H1 (cell line): ENCODE results near the gene ENTPD2. TPM values are rescaled to one million over a fixed set of nuclear protein-coding genes. Genes with fewer than 3 reads are reported as not detected.

Experiments
- CTCF ChIA-PET: fragments of 300-600 bp; sonication (Branson Sonifier 250); formaldehyde crosslinking; loops from one replicate; lab custom pipeline; 2021; ENCODE audit not compliant: partially characterized antibody; lab: Charles Lee
- POLR2A ChIA-PET: fragments of 300-600 bp; sonication (Branson Sonifier 250); formaldehyde crosslinking; loops from one replicate; lab custom pipeline; 2021; ENCODE audit warnings: inconsistent platforms; ENCODE audit not compliant: partially characterized antibody; lab: Charles Lee
- DNase-seq, 2 experiments: peaks; one replicate each; pipeline versions ENCODE4 v3.0.0 to v3.0.0-alpha.2; 2010 to 2022; ENCODE audit warnings: low spot score in 2 of 2, low read depth in 1 of 2, mixed read lengths in 1 of 2
- FAIRE-seq: peaks from 2 replicates; lab custom pipeline; 2011; peaks lifted over from hg19 to GRCh38; lab: Jason Lieb, UNC
- H2AFZ ChIP-seq: 2 replicates; pipeline ENCODE4 v1.8.1; 2012; ENCODE audit warnings: low read length, inconsistent platforms
- H2AK5ac ChIP-seq: 2 replicates; pipeline ENCODE4 v1.6.1; 2013; ENCODE audit warnings: low read depth, low read length
- H2BK120ac ChIP-seq: replicated peaks from 2 replicates; pipeline ENCODE3; 2013; ENCODE audit warnings: low read depth, low read length, inconsistent platforms
- H2BK12ac ChIP-seq: 2 replicates; pipeline ENCODE4 v1.6.1; 2013; ENCODE audit warnings: low read depth, low read length
- H2BK15ac ChIP-seq: 2 replicates; pipeline ENCODE4 v1.6.1; 2013; ENCODE audit warnings: low read length
- H2BK20ac ChIP-seq: 2 replicates; pipeline ENCODE4 v1.6.1; 2013; ENCODE audit warnings: low read length
- H2BK5ac ChIP-seq: 2 replicates; pipeline ENCODE4 v1.6.1; 2013; ENCODE audit warnings: low read depth, low read length
- H3K14ac ChIP-seq: 2 replicates; pipeline ENCODE4 v1.6.1; 2013; ENCODE audit warnings: inconsistent platforms; ENCODE audit not compliant: insufficient read length
- H3K18ac ChIP-seq: 2 replicates; pipeline ENCODE4 v1.6.1; 2013; ENCODE audit warnings: low read length; ENCODE audit errors: extremely low read depth
- H3K23ac ChIP-seq: 2 replicates; pipeline ENCODE4 v1.6.1; 2013; ENCODE audit warnings: inconsistent platforms; ENCODE audit not compliant: insufficient read length
- H3K23me2 ChIP-seq: 2 replicates; pipeline ENCODE4 v1.6.1; 2013; ENCODE audit warnings: low read depth, low read length
- H3K27ac ChIP-seq: 2 replicates; pipeline ENCODE4 v1.6.1; 2011; ENCODE audit warnings: low read depth, low read length, inconsistent platforms
- H3K27me3 ChIP-seq, 4 experiments: replicated peaks in 1 of 4; 1 replicate in 1 of 4; 2 replicates in 3 of 4; pipeline versions ENCODE4 v1.6.1 to v1.8.1; 2011 to 2013; ENCODE audit warnings: low read length in 3 of 4, mild to moderate bottlenecking in 3 of 4, inconsistent platforms in 2 of 4, mixed read lengths in 2 of 4, moderate library complexity in 1 of 4; ENCODE audit not compliant: control insufficient read depth in 3 of 4, insufficient read depth in 3 of 4; ENCODE audit errors: extremely low read depth in 1 of 4
- H3K36me3 ChIP-seq, 4 experiments: 2 replicates each; pipeline versions ENCODE4 v1.6.1 to v1.8.1; 2011 to 2013; ENCODE audit warnings: mild to moderate bottlenecking in 4 of 4, low read length in 3 of 4, moderate library complexity in 2 of 4, control low read depth in 1 of 4, inconsistent platforms in 1 of 4; ENCODE audit not compliant: insufficient read depth in 4 of 4, control insufficient read depth in 2 of 4
- H3K4ac ChIP-seq: replicated peaks from 2 replicates; pipeline ENCODE3; 2013; ENCODE audit warnings: low read length, low read depth, mixed read lengths, inconsistent platforms; ENCODE audit not compliant: insufficient read length
- H3K4me1 ChIP-seq, 4 experiments: replicated peaks in 1 of 4; 1 replicate in 1 of 4; 2 replicates in 3 of 4; pipeline versions ENCODE4 v1.6.1 to v1.8.1; 2011 to 2013; ENCODE audit warnings: low read length in 3 of 4, inconsistent platforms in 2 of 4, mixed read lengths in 1 of 4; ENCODE audit not compliant: insufficient read depth in 4 of 4, control insufficient read depth in 3 of 4
- H3K4me2 ChIP-seq, 2 experiments: 2 replicates each; pipeline versions ENCODE4 v1.6.1 to v1.8.1; 2011 to 2013; ENCODE audit warnings: low read depth in 2 of 2, low read length in 2 of 2, control low read depth in 1 of 2, inconsistent platforms in 1 of 2, mild to moderate bottlenecking in 1 of 2; ENCODE audit not compliant: insufficient read depth in 1 of 2
- H3K4me3 ChIP-seq, 4 experiments: fragments of 200-600, 300-600 bp in 1 of 4; sonication (generic), shearing (Covaris generic), sonication (Bioruptor Twin) in 1 of 4; 2 replicates each; pipeline versions ENCODE4 v1.5.1 to v1.8.1; 2011 to 2016; ENCODE audit warnings: low read length in 4 of 4, low read depth in 3 of 4, control low read depth in 2 of 4, inconsistent platforms in 2 of 4, mild to moderate bottlenecking in 2 of 4, mixed read lengths in 1 of 4, moderate library complexity in 1 of 4; ENCODE audit not compliant: insufficient read depth in 2 of 4; ENCODE audit errors: extremely low read depth in 1 of 4
- H3K56ac ChIP-seq: replicated peaks from 2 replicates; pipeline ENCODE3; 2013; ENCODE audit warnings: low read depth, mild to moderate bottlenecking, mixed read lengths, low read length, inconsistent platforms; ENCODE audit not compliant: insufficient read length
- H3K79me1 ChIP-seq: 2 replicates; pipeline ENCODE4 v1.6.1; 2013; ENCODE audit warnings: low read depth, low read length, control low read depth
- H3K79me2 ChIP-seq, 2 experiments: 2 replicates each; pipeline versions ENCODE4 v1.6.1 to v1.8.1; 2012 to 2013; ENCODE audit warnings: low read length in 2 of 2, mild to moderate bottlenecking in 2 of 2, inconsistent platforms in 1 of 2; ENCODE audit not compliant: insufficient read depth in 2 of 2, control insufficient read depth in 1 of 2
- H3K9ac ChIP-seq, 4 experiments: replicated peaks in 1 of 4; 1 replicate in 1 of 4; 2 replicates in 3 of 4; pipeline versions ENCODE4 v1.6.1 to v1.8.1; 2011 to 2013; ENCODE audit warnings: low read depth in 3 of 4, low read length in 3 of 4, control low read depth in 2 of 4, mild to moderate bottlenecking in 2 of 4, moderate library complexity in 2 of 4, inconsistent platforms in 1 of 4; ENCODE audit errors: extremely low read depth in 1 of 4
- H3K9me3 ChIP-seq, 2 experiments: 2 replicates each; pipeline versions ENCODE4 v1.6.1 to v1.8.1; 2012 to 2013; ENCODE audit warnings: mild to moderate bottlenecking in 2 of 2, moderate library complexity in 2 of 2, control low read depth in 1 of 2, inconsistent platforms in 1 of 2, low read depth in 1 of 2, low read length in 1 of 2, mixed read lengths in 1 of 2; ENCODE audit not compliant: insufficient read depth in 2 of 2
- H4K20me1 ChIP-seq, 2 experiments: replicated peaks in 1 of 2; 2 replicates each; pipeline versions ENCODE3 to v1.8.1; 2011 to 2013; ENCODE audit warnings: inconsistent platforms in 2 of 2, low read length in 2 of 2, mild to moderate bottlenecking in 1 of 2; ENCODE audit not compliant: insufficient read depth in 2 of 2, control insufficient read depth in 1 of 2
- H4K5ac ChIP-seq: 2 replicates; pipeline ENCODE4 v1.6.1; 2013; ENCODE audit warnings: low read length, low read depth, mixed read lengths, inconsistent platforms; ENCODE audit not compliant: insufficient read length
- H4K8ac ChIP-seq: 2 replicates; pipeline ENCODE4 v1.8.0; 2013; ENCODE audit warnings: mild to moderate bottlenecking, moderate library complexity, low read length, inconsistent platforms; ENCODE audit not compliant: insufficient read depth; ENCODE audit errors: extremely low read depth
- H4K91ac ChIP-seq: replicated peaks from 2 replicates; pipeline ENCODE3; 2013; ENCODE audit warnings: low read length, mixed read lengths, inconsistent platforms; ENCODE audit not compliant: insufficient read length
- KDM5A ChIP-seq: fragments of 200-600 bp; IDR thresholded peaks from 2 replicates; pipeline ENCODE4 v1.7.1; 2012; ENCODE audit warnings: mild to moderate bottlenecking, low read length, inconsistent platforms, mixed read lengths
- WGBS, 2 experiments: shearing (Covaris generic) in 1 of 2; methylation state at CpG; one replicate each; pipeline versions ENCODE4 v1.1.6 to v1.1.7; 2013 to 2015; ENCODE audit warnings: low lambda C conversion rate in 2 of 2, mixed read lengths in 2 of 2, inconsistent platforms in 1 of 2, low coverage in 1 of 2, missing lambda C conversion rate in 1 of 2; ENCODE audit not compliant: insufficient replicate concordance in 2 of 2, insufficient coverage in 1 of 2, insufficient read length in 1 of 2; ENCODE audit errors: extremely low coverage in 1 of 2, missing lambda C conversion rate in 1 of 2; 5-methylcytosine and 5-hydroxymethylcytosine counted together
- polyA plus RNA-seq, 7 experiments: library from polyadenylated mRNA; depleted of rRNA in 3 of 7; stranded (reverse) in 5 of 7; unstranded in 2 of 7; fragments of >200 nt in 5 of 7; fragments of 200-250 nt in 2 of 7; gene quantifications; 1 replicate in 5 of 7; 2 replicates in 1 of 7; 4 replicates in 1 of 7; pipeline versions ENCODE4 v1.2.1 to v1.2.3, GENCODE V29; 2011 to 2013; ENCODE audit warnings: missing spikeins in 2 of 7, mixed read lengths in 2 of 7
- total RNA-seq: library from RNA; stranded (reverse); fragmentation: NEBNext Ultra II Directional; extraction: Animal tissue kit (Norgen Biotek cat#: 25700); gene quantifications from 2 replicates; pipeline ENCODE4 v1.2.1, GENCODE V29; 2021

ENTPD2 gene
- total and polyA plus RNA-seq, 2 of the 8 experiments (the other 6 are each of a cell fraction or from before 2014, with no cell fraction given), result 0.65 to 3.8 TPM

DNA sequence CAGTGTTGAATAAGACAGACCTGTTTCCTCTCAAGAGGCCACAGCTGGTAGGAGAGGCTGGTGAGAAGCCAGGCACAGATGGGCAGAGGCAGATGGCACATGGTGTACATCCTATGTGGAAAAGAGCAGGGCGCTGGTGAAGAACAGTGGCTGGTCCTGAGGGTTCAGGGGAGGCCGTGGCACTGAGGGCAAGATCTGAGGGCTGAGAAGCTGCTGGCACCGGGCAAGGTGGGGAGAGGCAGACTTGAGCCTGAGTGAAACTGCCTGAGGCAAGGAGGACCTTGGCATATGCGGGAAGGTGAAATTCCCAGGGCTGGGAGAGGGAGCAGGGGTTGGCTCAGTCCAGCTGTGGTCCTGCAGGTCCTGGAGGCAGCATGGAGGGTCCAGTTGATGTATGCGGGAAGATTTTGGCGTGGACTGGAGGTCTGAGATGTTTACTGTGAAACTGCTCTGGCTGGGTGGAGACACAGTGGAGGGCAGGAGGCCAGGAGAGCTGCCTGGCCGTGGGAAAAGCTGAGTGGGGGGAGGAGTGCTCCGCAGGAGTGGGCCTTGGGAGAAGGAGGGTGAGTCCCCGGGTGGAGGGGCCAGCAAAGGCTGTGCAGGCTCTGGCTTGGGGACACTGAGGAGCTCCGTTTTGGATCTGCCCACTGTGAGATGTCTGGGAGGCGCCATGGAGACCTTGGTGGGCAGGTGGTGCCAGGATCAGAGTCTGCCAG lies 35.5 kb upstream of the ENTPD2 start:
- Histone ChIP-seq H2BK15ac (no peak overlapping the region), H3K18ac (no peak overlapping the region), H3K27me3 (peaks cover 0 to 9% (median 3%) of the 10 kb centered on the region in 4 experiments; a peak in 5 of 7 replicates), H4K20me1 (no peaks in the 10 kb centered on the region), H3K4me3 (no peak overlapping the region), H4K5ac (no peak overlapping the region), H3K4ac (no peak overlapping the region), H3K14ac (no peak overlapping the region), H3K9me3 (no peaks in the 10 kb centered on the region), H2AFZ (no peak overlapping the region), H3K36me3 (no peaks in the 10 kb centered on the region; a peak in 1 of 8 replicates), H3K4me1 (peaks cover 0 to 10% (median 4%) of the 10 kb centered on the region in 4 experiments; a peak in 4 of 7 replicates), H2BK20ac (no peak overlapping the region), H2BK120ac (no peak overlapping the region), H2BK12ac (no peak overlapping the region), H4K91ac (no peak overlapping the region), H3K9ac (no peak overlapping the region), H3K23ac (no peak overlapping the region), H2AK5ac (no peak overlapping the region), H3K79me1 (no peaks in the 10 kb centered on the region), H2BK5ac (no peak overlapping the region), H3K23me2 (peaks cover 12% of the 10 kb centered on the region; the same call in 1 of the 2 replicates), H3K4me2 (no peak overlapping the region), H3K56ac (no peak overlapping the region), H4K8ac (no peak overlapping the region), H3K79me2 (no peaks in the 10 kb centered on the region), H3K27ac (no peak overlapping the region)
- POLR2A ChIA-PET, result interaction anchor here (1.3 kb wide), 1 partner anchor 20 kb away, joined by 4 read pairs; no protein-coding TSS in a partner anchor
- FAIRE-seq, result no peak
- CTCF ChIA-PET, result interaction anchor here (0.8 to 7.8 kb wide), 6 partner anchors 9 to 147 kb away, joined by 3 to 80 read pairs (median 4); partner anchors contain the start of gene SAPCD2
- DNase-seq, result no peak
- TF ChIP-seq KDM5A, result no peak
- whole genome bisulfite sequencing, 2 experiments, result 89% methylated on average over 11 of the region's 11 CpGs; no CpG with 5 or more reads in 1 of the 2 experiments
